GM19099 (cell line): ENCODE data around the gene SATB2.

Experiments
- POLR2A ChIP-seq: IDR thresholded peaks from 3 replicates; pipeline ENCODE4 v1.6.1; 2011; ENCODE audit warnings: low read depth; ENCODE audit not compliant: insufficient read length; ENCODE audit errors: extremely low read depth

The SATB2 gene

GRCh38 chr2:199257261-199258224, 200.2 kb downstream of the SATB2 start:
- TF ChIP-seq POLR2A, result no peak

- no peak for TF ChIP-seq POLR2A
These were observed 227.6 kb downstream of the SATB2 start for GRCh38 chr2:199230091-199230490.

- no peak for TF ChIP-seq POLR2A
These were observed 228.6 kb downstream of the SATB2 start for GRCh38 chr2:199228887-199229819.

GRCh38 chr2:199223791-199224190, 233.9 kb downstream of the SATB2 start:
- TF ChIP-seq POLR2A, result no peak

DNA sequence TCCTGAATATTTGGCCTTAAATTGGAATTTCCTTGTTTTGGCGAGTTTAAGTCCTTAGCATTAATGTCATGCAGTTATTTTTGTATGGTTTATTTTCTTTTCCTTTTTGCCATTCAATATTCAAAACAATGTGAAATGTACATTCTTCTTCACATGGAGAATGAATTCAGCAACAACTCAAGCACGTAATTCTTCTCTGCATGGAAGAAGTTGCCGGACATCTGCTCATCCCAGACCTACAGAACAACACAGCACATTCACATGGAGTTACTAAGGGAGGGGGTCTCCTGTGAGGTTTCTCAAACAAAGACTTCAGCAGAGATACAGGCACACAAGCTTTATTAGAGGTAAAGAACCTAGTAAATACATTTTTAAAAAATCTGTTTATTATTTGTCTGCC, 236.8 kb downstream of the SATB2 start:
- no peak for TF ChIP-seq POLR2A

- no peak for TF ChIP-seq POLR2A
These were observed 238.2 kb downstream of the SATB2 start for GRCh38 chr2:199219551-199219950.
